ENCODE data around the gene NAALADL2. TPM values are rescaled to one million over a fixed set of nuclear protein-coding genes. Genes with fewer than 3 reads are reported as not detected.
"Not testable (repeated sequence)": the region's sequence is repeated elsewhere in the genome, so short reads cannot be mapped to it uniquely, and the experiment has no call there.

Gene NAALADL2
- total RNA-seq, 1 donor from 2014 or later: 2.8 TPM

DNA sequence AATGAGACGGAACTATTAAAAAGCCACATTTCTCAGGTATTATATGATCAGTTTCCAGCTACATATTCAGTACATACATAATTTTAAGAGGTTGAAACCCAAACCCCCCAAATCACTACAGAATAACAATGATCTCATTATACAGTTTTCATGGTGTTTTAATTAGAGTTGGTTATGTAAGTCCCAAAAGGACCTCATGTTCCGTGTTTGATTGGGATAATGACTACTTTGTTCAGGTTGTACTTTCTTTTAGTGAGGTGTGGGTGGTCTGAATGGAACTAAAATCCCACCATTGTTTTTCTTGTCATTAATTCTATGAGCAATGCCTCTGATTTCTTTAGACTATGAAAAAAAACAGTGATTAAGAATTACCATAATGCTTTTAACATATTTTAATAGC, 905.6 kb downstream of the NAALADL2 start:
- no peak for DNase-seq (ENCODE audit: low read depth, low spot score)
- Mint-ChIP-seq H3K4me3 (no peak overlapping the region), H3K4me1 (no peaks in the 10 kb centered on the region), H3K36me3 (ENCODE audit: low read depth) (no peaks in the 10 kb centered on the region), H3K27me3 (ENCODE audit: low read depth) (no peaks in the 10 kb centered on the region), H3K27ac (ENCODE audit: unreplicated experiment) (no peak overlapping the region), H3K9me3 (peaks cover 4% of the 10 kb centered on the region)
- TF ChIP-seq, protein P1, sequence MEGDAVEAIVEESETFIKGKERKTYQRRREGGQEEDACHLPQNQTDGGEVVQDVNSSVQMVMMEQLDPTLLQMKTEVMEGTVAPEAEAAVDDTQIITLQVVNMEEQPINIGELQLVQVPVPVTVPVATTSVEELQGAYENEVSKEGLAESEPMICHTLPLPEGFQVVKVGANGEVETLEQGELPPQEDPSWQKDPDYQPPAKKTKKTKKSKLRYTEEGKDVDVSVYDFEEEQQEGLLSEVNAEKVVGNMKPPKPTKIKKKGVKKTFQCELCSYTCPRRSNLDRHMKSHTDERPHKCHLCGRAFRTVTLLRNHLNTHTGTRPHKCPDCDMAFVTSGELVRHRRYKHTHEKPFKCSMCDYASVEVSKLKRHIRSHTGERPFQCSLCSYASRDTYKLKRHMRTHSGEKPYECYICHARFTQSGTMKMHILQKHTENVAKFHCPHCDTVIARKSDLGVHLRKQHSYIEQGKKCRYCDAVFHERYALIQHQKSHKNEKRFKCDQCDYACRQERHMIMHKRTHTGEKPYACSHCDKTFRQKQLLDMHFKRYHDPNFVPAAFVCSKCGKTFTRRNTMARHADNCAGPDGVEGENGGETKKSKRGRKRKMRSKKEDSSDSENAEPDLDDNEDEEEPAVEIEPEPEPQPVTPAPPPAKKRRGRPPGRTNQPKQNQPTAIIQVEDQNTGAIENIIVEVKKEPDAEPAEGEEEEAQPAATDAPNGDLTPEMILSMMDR (conservative IDR thresholded peaks at IDR 0.05): no peak

DNA sequence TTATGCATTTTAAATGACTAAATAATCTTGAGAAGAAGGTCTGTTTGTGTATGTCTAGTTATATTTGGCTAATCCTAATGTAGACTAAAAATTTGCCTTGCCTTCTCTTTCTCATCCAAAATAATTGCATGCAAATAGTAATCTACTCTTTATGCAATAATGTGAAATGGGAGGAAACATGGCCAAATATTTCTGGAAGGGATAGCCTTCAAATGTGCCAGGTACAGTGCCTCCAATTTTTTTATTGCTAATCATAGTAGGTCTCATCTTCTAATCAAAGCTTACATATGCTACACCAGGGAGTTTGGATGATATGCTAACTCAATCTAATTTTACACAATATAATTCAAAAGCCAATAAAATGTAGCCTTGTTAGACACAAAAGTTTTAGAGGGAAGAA, 911.3 kb downstream of the NAALADL2 start:
- H3K27me3 Mint-ChIP-seq (ENCODE audit: low read depth): no peaks in the 10 kb centered on the region
- no peak overlapping the region for H3K27ac Mint-ChIP-seq (ENCODE audit: unreplicated experiment)
- no peaks in the 10 kb centered on the region for H3K36me3 Mint-ChIP-seq (ENCODE audit: low read depth)

DNA sequence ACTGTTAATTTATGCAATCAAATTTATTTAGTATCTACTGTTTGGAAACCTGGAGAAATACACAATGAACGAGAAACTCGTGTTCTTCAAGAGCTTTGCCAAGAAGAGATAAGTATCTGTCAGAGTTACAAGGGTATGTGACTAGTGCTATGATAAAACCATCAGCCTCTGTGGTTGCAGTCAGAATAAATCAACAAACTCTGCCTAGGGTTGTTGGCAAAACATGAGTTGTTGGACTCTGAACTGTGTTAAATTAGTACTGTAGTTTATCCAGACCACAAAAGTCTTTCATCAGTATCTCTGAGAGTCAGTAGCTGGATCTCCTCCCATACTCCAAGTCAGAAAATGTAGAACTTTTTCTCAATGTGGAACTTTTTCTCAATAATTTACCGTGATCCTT, 918.4 kb downstream of the NAALADL2 start:
- TF ChIP-seq, protein P1 (conservative IDR thresholded peaks at IDR 0.05): no peak
- no peak overlapping the region for H3K4me3 Mint-ChIP-seq
- H3K27ac Mint-ChIP-seq (ENCODE audit: unreplicated experiment): no peak overlapping the region
- no peaks in the 10 kb centered on the region for H3K27me3 Mint-ChIP-seq (ENCODE audit: low read depth)
- H3K36me3 Mint-ChIP-seq (ENCODE audit: low read depth): no peaks in the 10 kb centered on the region
- H3K4me1 Mint-ChIP-seq: no peaks in the 10 kb centered on the region
- DNase-seq (ENCODE audit: low read depth, low spot score): no peak
- H3K9me3 Mint-ChIP-seq: peaks cover 2% of the 10 kb centered on the region

More for the DNA sequence above, 911.3 kb downstream of the NAALADL2 start:
- no peak for DNase-seq (ENCODE audit: low read depth, low spot score)
- H3K4me1 Mint-ChIP-seq: no peaks in the 10 kb centered on the region
- TF ChIP-seq, protein P1 (conservative IDR thresholded peaks at IDR 0.05): no peak
- no peak overlapping the region for H3K4me3 Mint-ChIP-seq
- peaks cover 4% of the 10 kb centered on the region for H3K9me3 Mint-ChIP-seq

DNA sequence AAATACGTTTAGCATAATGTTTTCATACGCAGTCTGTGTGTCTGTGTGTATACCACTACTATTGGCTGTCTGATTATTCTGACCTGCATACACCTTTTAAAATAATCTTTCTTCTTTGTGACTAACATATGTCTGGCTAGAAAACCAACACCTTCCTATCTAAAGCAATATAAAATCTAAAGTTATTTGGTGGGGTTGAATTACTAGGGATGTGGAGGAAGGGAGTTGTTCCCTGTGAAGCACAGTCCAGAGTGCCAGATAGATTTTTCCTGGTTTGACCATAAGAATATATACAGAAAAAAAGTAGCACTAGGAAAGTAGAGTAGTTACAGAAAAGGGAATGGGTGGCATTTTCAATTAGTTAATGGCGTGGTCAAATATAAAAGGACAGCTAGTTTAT, 918.8 kb downstream of the NAALADL2 start:
- Mint-ChIP-seq H3K4me1 (no peaks in the 10 kb centered on the region), H3K9me3 (peaks cover 2% of the 10 kb centered on the region), H3K4me3 (no peak overlapping the region), H3K27ac (ENCODE audit: unreplicated experiment) (no peak overlapping the region), H3K27me3 (ENCODE audit: low read depth) (no peaks in the 10 kb centered on the region), H3K36me3 (ENCODE audit: low read depth) (no peaks in the 10 kb centered on the region)
- DNase-seq (ENCODE audit: low read depth, low spot score): no peak
- TF ChIP-seq, protein P1 (conservative IDR thresholded peaks at IDR 0.05): no peak

DNA sequence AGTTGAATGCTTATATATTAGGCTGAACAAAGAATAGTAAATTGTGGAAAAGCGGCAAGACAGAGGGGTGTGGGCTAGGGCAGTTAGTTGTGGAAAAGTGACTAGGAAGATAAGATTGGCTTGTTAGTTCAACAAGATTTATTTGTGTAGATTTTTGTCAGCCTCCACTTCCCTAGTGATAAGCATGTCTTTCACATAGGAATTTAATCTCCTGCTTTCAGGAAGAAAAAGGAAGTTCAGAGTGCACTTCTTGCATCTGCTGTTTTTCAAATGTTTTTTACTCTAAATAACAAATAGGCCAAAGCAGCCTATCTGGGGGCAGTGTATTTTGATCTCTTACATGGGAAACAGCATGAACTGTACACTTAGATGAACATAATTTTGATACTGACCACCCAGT, 919.9 kb downstream of the NAALADL2 start:
- Mint-ChIP-seq H3K9me3 (peaks cover 2% of the 10 kb centered on the region), H3K36me3 (ENCODE audit: low read depth) (no peaks in the 10 kb centered on the region), H3K4me3 (no peak overlapping the region), H3K27me3 (ENCODE audit: low read depth) (no peaks in the 10 kb centered on the region), H3K4me1 (no peaks in the 10 kb centered on the region), H3K27ac (ENCODE audit: unreplicated experiment) (no peak overlapping the region)
- TF ChIP-seq, protein P1 (conservative IDR thresholded peaks at IDR 0.05): no peak
- no peak for DNase-seq (ENCODE audit: low read depth, low spot score)

DNA sequence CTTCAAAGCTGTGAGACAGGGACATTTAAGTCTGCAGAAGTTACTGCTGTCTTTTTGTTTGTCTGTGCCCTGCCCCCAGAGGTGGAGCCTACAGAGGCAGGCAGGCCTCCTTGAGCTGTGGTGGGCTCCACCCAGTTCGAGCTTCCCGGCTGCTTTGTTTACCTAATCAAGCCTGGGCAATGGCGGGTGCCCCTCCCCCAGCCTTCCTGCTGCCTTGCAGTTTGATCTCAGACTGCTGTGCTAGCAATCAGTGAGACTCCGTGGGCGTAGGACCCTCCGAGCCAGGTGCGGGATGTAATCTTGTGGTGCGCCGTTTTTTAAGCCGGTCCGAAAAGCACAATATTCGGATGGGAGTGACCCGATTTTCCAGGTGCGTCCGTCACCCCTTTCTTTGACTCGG, 928.0 kb downstream of the NAALADL2 start:
- H3K4me3 Mint-ChIP-seq; H3K4me1 Mint-ChIP-seq; H3K9me3 Mint-ChIP-seq; DNase-seq (ENCODE audit: low read depth, low spot score); H3K27ac Mint-ChIP-seq (ENCODE audit: unreplicated experiment); H3K36me3 Mint-ChIP-seq (ENCODE audit: low read depth); H3K27me3 Mint-ChIP-seq (ENCODE audit: low read depth): not testable (repeated sequence)

Data from neural crest cell (in vitro differentiated cells).